ENCODE results near the gene IL4I1. TPM values are rescaled to one million over a fixed set of nuclear protein-coding genes. Genes with fewer than 3 reads are reported as not detected.

IL4I1 gene
- total RNA-seq, 1 experiment from 2014 or later, result 0.61 TPM

DNA sequence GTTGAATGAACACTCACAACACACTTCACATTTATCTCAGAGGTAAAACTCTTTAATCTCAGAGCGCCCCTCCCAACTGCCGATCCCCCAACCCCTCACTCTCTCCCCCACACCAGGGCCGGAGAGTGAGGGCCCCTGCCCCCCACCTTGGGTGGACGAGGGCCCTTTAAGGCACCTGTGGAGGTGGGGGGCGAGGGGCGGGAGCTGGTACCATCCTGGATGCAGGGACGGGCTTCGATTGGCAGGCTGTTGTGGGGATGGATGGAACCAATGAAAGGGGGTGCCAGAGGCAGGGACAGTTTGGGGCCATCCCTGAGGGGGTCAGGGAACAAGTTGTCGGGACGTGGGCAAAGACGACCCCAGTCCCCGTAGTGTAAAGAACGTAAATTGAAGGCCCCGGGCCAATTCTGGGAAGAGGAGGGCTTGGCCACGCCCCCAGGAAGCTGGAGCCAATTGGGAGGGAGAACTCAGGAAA lies 27.6 kb downstream of the IL4I1 start:
- H3K27ac Mint-ChIP-seq, result no peak overlapping the region; a peak in 1 of 7 replicates

More for the DNA sequence above, 27.6 kb downstream of the IL4I1 start:
- no peaks in the 10 kb centered on the region for H3K9me3 Mint-ChIP-seq
- Histone ChIP-seq H4K8ac (replicated peaks; ENCODE audit: insufficient read length, low read depth, low read length) (no peak overlapping the region), H4K20me1 (ENCODE audit: control insufficient read depth, insufficient read depth, insufficient read length) (no peaks in the 10 kb centered on the region), H3K23me2 (ENCODE audit: insufficient read length, low read depth, low read length, poor library complexity, severe bottlenecking) (peaks cover 15% of the 10 kb centered on the region), H3K4ac (ENCODE audit: low read depth, low read length) (no peak overlapping the region), H3K18ac (ENCODE audit: insufficient read length, low read depth, low read length) (no peak overlapping the region), H4K5ac (ENCODE audit: insufficient read length, low read depth, low read length) (no peak overlapping the region), H3K27ac (ENCODE audit: insufficient read length, low read depth, low read length) (no peak overlapping the region), H2AK5ac (ENCODE audit: insufficient read length, low read length) (no peak overlapping the region), H3K4me1 (ENCODE audit: insufficient read depth, low read length) (peaks cover 2% of the 10 kb centered on the region; the same call in 1 of the 2 replicates), H3K9ac (ENCODE audit: extremely low read depth, insufficient read length, low read length) (no peak overlapping the region), H2BK15ac (ENCODE audit: low read depth, low read length) (no peak overlapping the region), H3T11ph (ENCODE audit: low read length) (no peak overlapping the region), H3K56ac (ENCODE audit: insufficient read length, low read depth, low read length) (no peak overlapping the region), H3K27me3 (ENCODE audit: insufficient read depth, low read length) (no peaks in the 10 kb centered on the region), H3K23ac (ENCODE audit: insufficient read length, low read depth, low read length) (no peak overlapping the region), H2BK12ac (ENCODE audit: insufficient read length, low read depth, low read length) (no peak overlapping the region), H3K14ac (ENCODE audit: insufficient read depth, low read length) (no peak overlapping the region), H2AFZ (ENCODE audit: low read length) (no peak overlapping the region), H2BK5ac (ENCODE audit: insufficient read length, low read length) (no peak overlapping the region), H2BK120ac (ENCODE audit: low read depth, low read length, poor library complexity, severe bottlenecking) (no peak overlapping the region), H2BK20ac (ENCODE audit: low read depth, low read length, poor library complexity, severe bottlenecking) (no peak overlapping the region), H3K79me2 (ENCODE audit: insufficient read depth, low read length) (no peaks in the 10 kb centered on the region; the same call in 1 of the 2 replicates), H3K9me3 (ENCODE audit: control insufficient read depth, low read depth, low read length) (no peaks in the 10 kb centered on the region), H3K79me1 (ENCODE audit: insufficient read depth, low read depth, low read length, poor library complexity, severe bottlenecking) (peaks cover 5% of the 10 kb centered on the region), H4K91ac (ENCODE audit: insufficient read length, low read depth, low read length) (no peak overlapping the region), H3K4me2 (ENCODE audit: insufficient read depth, insufficient read length, low read length) (peak overlapping the region; percentile 40)
- no peaks in the 10 kb centered on the region for H3K27me3 Mint-ChIP-seq (ENCODE audit: low read depth)
- peaks cover 18 to 33% (median 19%) of the 10 kb centered on the region in 3 experiments; a peak in 6 of 7 replicates for H3K36me3 Mint-ChIP-seq (ENCODE audit: insufficient read depth in 1 of 3, low read depth in 3 of 3)
- no peak overlapping the region for H3K4me3 Mint-ChIP-seq
- peaks cover 20 to 29% of the 10 kb centered on the region in 2 experiments for H3K4me1 Mint-ChIP-seq
- TF ChIP-seq CTCF (conservative IDR thresholded peaks at IDR 0.05), result no peak
- no peak for DNase-seq
- no CpG with 5 or more reads among the region's 15 CpGs for WGBS (ENCODE audit: extremely low coverage, insufficient read length, low lambda C conversion rate)

Data from H9 (cell line).